ENCODE measurements around the gene IFI35. TPM values are rescaled to one million over a fixed set of nuclear protein-coding genes. Genes with fewer than 3 reads are reported as not detected.
A peak's percentile ranks its signal among the peaks of the same experiment; 100 is the strongest.

IFI35 gene
- total and polyA plus RNA-seq, 9 of the 15 experiments (the other 6 are each of a cell fraction or from before 2014, with no cell fraction given) = 4.4 to 13.1 (median 10.2) TPM

DNA sequence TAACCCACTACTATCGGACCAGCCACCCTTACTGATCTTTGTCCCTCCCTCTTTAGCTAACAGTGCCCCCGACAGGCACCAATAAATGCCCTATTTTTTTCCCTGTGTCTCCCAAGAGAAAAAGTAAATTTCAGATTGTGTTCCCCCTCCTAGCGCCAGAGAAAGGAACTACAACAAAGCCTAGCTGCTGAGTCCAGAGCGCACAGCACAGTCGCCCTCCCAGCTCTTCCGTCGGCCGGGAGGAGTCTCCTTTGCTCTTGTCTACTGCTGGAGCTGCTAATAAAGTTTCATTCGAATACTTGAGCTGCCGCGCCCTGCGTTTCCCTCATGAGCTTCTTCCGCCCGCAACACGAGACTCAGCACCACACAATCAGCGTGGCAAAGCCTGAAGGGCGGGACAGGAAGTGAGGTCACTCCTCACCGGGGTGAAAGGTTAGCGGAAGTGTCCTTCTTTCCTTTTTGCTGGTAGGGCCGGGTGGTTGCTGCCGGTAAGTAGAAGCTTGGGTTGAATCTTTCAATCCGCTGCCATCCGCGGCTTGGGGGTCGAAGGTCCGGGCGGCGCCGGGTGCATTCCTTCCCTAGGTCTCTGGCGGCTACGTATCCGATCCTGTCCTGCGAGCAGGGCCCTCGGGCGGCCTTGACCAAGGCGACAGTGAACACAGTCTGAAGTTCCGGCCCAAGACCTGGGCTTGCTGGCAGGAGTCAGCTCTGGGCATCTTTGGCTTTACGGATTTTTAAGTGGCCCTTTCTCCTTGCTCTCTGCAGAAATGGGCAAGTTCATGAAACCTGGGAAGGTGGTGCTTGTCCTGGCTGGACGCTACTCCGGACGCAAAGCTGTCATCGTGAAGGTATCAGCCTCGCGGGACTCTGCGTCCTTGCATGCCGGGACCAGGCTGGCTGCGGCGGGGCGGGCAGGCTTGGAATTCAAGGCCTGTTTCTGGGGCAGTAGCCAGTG lies 8.3 kb upstream of the IFI35 start, which contains the start of gene RPL27 (continued):
- TF ChIP-seq PURB (CRISPR knock-in tag; IDR thresholded peaks at IDR 0.05; ENCODE audit: low read depth) (no peak), KAT7 (CRISPR knock-in tag; IDR thresholded peaks at IDR 0.05; ENCODE audit: borderline replicate concordance) (0 out of 2 replicates have a peak, but pooled peaks have one; percentile 24), MAFK (IDR thresholded peaks at IDR 0.05; ENCODE audit: low read length) (peak; percentile 59), RBM14 (IDR thresholded peaks at IDR 0.05; ENCODE audit: borderline replicate concordance, insufficient read depth, low read depth, low read length) (no peak), MEF2A (IDR thresholded peaks at IDR 0.05; ENCODE audit: control insufficient read depth, low read depth, low read length) (0 out of 2 replicates have a peak, but pooled peaks have one; percentile 29), TCF7 (IDR thresholded peaks at IDR 0.05; ENCODE audit: borderline replicate concordance) (peak; percentile 68; the same call in 1 of the 2 replicates), POLR2AphosphoS5 (IDR thresholded peaks at IDR 0.05; ENCODE audit: control insufficient read depth, insufficient read depth, low read depth, low read length) (peak; percentile 97), HDAC1 (IDR thresholded peaks at IDR 0.05) (peak in 1 of 2 experiments; percentile 88; a peak in 2 of 4 replicates), ZKSCAN8 (CRISPR knock-in tag; IDR thresholded peaks at IDR 0.05) (no peak), SMARCC2 (IDR thresholded peaks at IDR 0.05; ENCODE audit: low read depth) (peak; percentile 51; the same call in 1 of the 2 replicates), HNRNPH1 (optimal IDR thresholded peaks at IDR 0.05; ENCODE audit: low read depth, low read length) (no peak), CAMTA2 (CRISPR knock-in tag; conservative IDR thresholded peaks at IDR 0.05) (no peak), MAX (CRISPR knock-in tag; IDR thresholded peaks at IDR 0.05) (peak; percentile 93), ILF3 (IDR thresholded peaks at IDR 0.05; ENCODE audit: borderline replicate concordance) (no peak), ZNF79 (CRISPR knock-in tag; IDR thresholded peaks at IDR 0.05; ENCODE audit: low read depth) (no peak), CHD2 (IDR thresholded peaks at IDR 0.05; ENCODE audit: low read depth, low read length) (peak; percentile 78), GTF2A2 (tag; IDR thresholded peaks at IDR 0.05) (0 out of 2 replicates have a peak, but pooled peaks have one; percentile 57), FOXJ2 (tag; IDR thresholded peaks at IDR 0.05) (peak; percentile 41), MECOM (CRISPR knock-in tag; IDR thresholded peaks at IDR 0.05) (no peak), TARDBP (IDR thresholded peaks at IDR 0.05) (peak; percentile 56; the same call in 1 of the 2 replicates), ZNF77 (CRISPR knock-in tag; IDR thresholded peaks at IDR 0.05) (no peak), ZNF764 (CRISPR knock-in tag; IDR thresholded peaks at IDR 0.05; ENCODE audit: low read depth) (no peak), NR2F6 (CRISPR knock-in tag; IDR thresholded peaks at IDR 0.05) (no peak), RAD21 (CRISPR knock-in tag; conservative IDR thresholded peaks at IDR 0.05 in 1 of 2, IDR thresholded peaks at IDR 0.05 in 1 of 2) (peak; percentile 58 to 72)
- TF ChIP-seq, protein P1, sequence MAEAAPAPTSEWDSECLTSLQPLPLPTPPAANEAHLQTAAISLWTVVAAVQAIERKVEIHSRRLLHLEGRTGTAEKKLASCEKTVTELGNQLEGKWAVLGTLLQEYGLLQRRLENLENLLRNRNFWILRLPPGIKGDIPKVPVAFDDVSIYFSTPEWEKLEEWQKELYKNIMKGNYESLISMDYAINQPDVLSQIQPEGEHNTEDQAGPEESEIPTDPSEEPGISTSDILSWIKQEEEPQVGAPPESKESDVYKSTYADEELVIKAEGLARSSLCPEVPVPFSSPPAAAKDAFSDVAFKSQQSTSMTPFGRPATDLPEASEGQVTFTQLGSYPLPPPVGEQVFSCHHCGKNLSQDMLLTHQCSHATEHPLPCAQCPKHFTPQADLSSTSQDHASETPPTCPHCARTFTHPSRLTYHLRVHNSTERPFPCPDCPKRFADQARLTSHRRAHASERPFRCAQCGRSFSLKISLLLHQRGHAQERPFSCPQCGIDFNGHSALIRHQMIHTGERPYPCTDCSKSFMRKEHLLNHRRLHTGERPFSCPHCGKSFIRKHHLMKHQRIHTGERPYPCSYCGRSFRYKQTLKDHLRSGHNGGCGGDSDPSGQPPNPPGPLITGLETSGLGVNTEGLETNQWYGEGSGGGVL (CRISPR knock-in tag; IDR thresholded peaks at IDR 0.05) = no peak
- TF ChIP-seq, protein P2, sequence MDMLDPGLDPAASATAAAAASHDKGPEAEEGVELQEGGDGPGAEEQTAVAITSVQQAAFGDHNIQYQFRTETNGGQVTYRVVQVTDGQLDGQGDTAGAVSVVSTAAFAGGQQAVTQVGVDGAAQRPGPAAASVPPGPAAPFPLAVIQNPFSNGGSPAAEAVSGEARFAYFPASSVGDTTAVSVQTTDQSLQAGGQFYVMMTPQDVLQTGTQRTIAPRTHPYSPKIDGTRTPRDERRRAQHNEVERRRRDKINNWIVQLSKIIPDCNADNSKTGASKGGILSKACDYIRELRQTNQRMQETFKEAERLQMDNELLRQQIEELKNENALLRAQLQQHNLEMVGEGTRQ (CRISPR knock-in tag; IDR thresholded peaks at IDR 0.05) = peak; percentile 53; the same call in 1 of the 2 replicates
